DND-41 (cell line): ENCODE measurements around the gene SNX1.
"Not testable (repeated sequence)": the region's sequence is repeated elsewhere in the genome, so short reads cannot be mapped to it uniquely, and the experiment has no call there.

ENCODE experiments used
- ATAC-seq: fragments of 200-7000 bp; cut with Tn5 transposase; 3 replicates; pipeline ENCODE4 v1.9.1; 2021; ENCODE audit warnings: low read depth; ENCODE audit not compliant: insufficient read depth
- DNase-seq: peaks from one replicate; pipeline ENCODE4 v3.0.0-alpha.2; 2020
- H2AFZ ChIP-seq: 2 replicates; pipeline ENCODE4 v1.6.0; 2012; ENCODE audit warnings: low read depth, low read length
- H3K27ac ChIP-seq: 2 replicates; pipeline ENCODE4 v1.5.1; 2012; ENCODE audit warnings: low read length, inconsistent platforms
- H3K27me3 ChIP-seq: fragments of 200-600 bp; sonication (generic); 2 replicates; pipeline ENCODE4 v1.6.0; 2012; ENCODE audit warnings: low read length, mild to moderate bottlenecking, inconsistent platforms; ENCODE audit not compliant: insufficient read depth, poor library complexity
- H3K36me3 ChIP-seq: 2 replicates; pipeline ENCODE4 v1.5.1; 2012; ENCODE audit warnings: low read length, inconsistent platforms; ENCODE audit not compliant: insufficient read depth
- H3K4me1 ChIP-seq: 2 replicates; pipeline ENCODE4 v1.5.1; 2012; ENCODE audit warnings: mild to moderate bottlenecking, low read length; ENCODE audit not compliant: insufficient read depth
- H3K4me2 ChIP-seq: 2 replicates; pipeline ENCODE4 v1.6.0; 2012; ENCODE audit warnings: mild to moderate bottlenecking, moderate library complexity, low read length, inconsistent platforms; ENCODE audit not compliant: insufficient read depth
- H3K4me3 ChIP-seq, 2 experiments: fragments of 200-600 bp in 1 of 2; shearing (Covaris generic) in 1 of 2; 2 replicates each; pipeline ENCODE4 v1.5.1; 2012 to 2016; ENCODE audit warnings: inconsistent platforms in 2 of 2, low read length in 2 of 2, mild to moderate bottlenecking in 2 of 2, low read depth in 1 of 2, moderate library complexity in 1 of 2
- H3K79me2 ChIP-seq: 2 replicates; pipeline ENCODE4 v1.6.0; 2012; ENCODE audit warnings: low read length, inconsistent platforms; ENCODE audit not compliant: insufficient read depth
- H3K9ac ChIP-seq: 2 replicates; pipeline ENCODE4 v1.6.0; 2012; ENCODE audit warnings: low read depth, mild to moderate bottlenecking, inconsistent platforms, low read length, moderate library complexity
- H3K9me3 ChIP-seq: 2 replicates; pipeline ENCODE4 v1.5.1; 2012; ENCODE audit warnings: low read length, moderate library complexity, mild to moderate bottlenecking, inconsistent platforms; ENCODE audit not compliant: insufficient read depth, severe bottlenecking
- H4K20me1 ChIP-seq: 2 replicates; pipeline ENCODE4 v1.6.0; 2012; ENCODE audit warnings: low read length; ENCODE audit not compliant: insufficient read depth
- EZH2 ChIP-seq: IDR thresholded peaks from 3 replicates; pipeline ENCODE4 v1.6.1; 2012; ENCODE audit warnings: borderline replicate concordance, low read depth, mild to moderate bottlenecking, moderate library complexity, low read length, inconsistent platforms; ENCODE audit not compliant: severe bottlenecking
- TF ChIP-seq, protein P1 (sequence below): IDR thresholded peaks from 2 replicates; pipeline ENCODE4 v1.5.1; 2012; ENCODE audit warnings: borderline replicate concordance, low read length, moderate library complexity, mild to moderate bottlenecking; ENCODE audit not compliant: poor library complexity, severe bottlenecking; ENCODE audit errors: extremely low read depth

Gene SNX1

DNA sequence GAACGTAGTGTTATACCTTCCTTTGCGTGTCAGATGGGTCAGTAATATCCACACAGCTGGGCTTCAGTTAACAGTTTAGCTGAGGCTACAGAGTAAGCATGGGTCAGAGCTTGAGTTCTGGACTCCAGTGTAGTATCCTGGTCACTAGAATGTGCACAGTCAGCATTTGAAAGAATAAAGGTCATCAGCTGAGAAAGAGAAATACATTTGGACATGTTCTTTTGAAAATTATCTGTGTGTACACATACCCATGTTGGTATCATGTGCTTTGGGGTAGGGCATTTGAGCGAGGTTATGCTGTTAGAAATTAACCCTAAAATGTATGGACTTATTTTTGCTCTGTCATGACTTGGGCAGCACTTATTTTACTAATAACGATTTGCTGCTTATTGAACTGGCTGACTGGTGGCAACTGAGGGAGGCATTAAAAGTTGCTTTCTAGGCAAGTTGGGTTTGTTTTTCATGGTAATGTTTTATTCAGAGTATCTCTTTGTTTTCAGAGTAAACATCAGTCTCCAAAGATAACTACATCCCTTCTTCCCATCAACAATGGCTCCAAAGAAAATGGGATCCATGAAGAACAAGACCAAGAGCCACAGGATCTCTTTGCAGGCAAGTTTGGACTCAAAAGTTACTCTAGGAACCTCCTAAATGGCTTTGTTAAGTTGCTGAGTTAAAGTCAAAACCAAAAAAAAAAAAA is 16.4 kb downstream of the SNX1 start:
- Histone ChIP-seq H3K4me2 (no peak overlapping the region), H3K36me3 (peaks cover 53% of the 10 kb centered on the region), H3K9ac (no peak overlapping the region), H4K20me1 (peaks cover 32% of the 10 kb centered on the region), H3K27ac (no peak overlapping the region), H3K79me2 (peaks cover 58% of the 10 kb centered on the region), H3K27me3 (no peaks in the 10 kb centered on the region), H2AFZ (no peak overlapping the region), H3K4me3 (no peak overlapping the region), H3K9me3 (no peaks in the 10 kb centered on the region), H3K4me1 (no peaks in the 10 kb centered on the region)
- no peak for DNase-seq
- TF ChIP-seq, protein P1, sequence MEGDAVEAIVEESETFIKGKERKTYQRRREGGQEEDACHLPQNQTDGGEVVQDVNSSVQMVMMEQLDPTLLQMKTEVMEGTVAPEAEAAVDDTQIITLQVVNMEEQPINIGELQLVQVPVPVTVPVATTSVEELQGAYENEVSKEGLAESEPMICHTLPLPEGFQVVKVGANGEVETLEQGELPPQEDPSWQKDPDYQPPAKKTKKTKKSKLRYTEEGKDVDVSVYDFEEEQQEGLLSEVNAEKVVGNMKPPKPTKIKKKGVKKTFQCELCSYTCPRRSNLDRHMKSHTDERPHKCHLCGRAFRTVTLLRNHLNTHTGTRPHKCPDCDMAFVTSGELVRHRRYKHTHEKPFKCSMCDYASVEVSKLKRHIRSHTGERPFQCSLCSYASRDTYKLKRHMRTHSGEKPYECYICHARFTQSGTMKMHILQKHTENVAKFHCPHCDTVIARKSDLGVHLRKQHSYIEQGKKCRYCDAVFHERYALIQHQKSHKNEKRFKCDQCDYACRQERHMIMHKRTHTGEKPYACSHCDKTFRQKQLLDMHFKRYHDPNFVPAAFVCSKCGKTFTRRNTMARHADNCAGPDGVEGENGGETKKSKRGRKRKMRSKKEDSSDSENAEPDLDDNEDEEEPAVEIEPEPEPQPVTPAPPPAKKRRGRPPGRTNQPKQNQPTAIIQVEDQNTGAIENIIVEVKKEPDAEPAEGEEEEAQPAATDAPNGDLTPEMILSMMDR: no peak
- TF ChIP-seq EZH2: no peak
- no peak for ATAC-seq

DNA sequence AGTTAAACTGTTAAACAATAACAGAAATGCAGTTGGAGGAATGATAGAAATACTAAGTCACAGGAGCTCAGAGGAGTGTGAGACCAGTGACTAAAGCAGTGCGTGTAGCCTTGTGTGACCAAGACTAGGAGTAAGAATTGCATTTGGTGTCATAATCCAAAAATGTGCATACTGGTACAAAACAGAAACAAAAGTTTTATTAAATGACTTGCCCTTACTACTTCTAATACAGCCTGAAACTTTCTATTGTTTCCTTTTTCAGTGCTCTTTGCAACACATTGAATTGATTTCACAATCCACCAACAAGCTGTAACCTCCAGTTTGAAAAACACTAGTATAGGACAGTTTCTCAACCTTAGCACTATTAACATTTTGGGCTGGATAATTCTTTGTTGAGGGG is 17.1 kb downstream of the SNX1 start:
- Histone ChIP-seq H4K20me1 (peaks cover 27% of the 10 kb centered on the region), H3K36me3 (peaks cover 60% of the 10 kb centered on the region), H3K4me2 (no peak overlapping the region), H3K79me2 (peaks cover 53% of the 10 kb centered on the region), H3K9ac (no peak overlapping the region), H3K9me3 (no peaks in the 10 kb centered on the region), H3K4me3 (no peak overlapping the region), H3K4me1 (no peaks in the 10 kb centered on the region), H3K27ac (no peak overlapping the region), H2AFZ (no peak overlapping the region), H3K27me3 (no peaks in the 10 kb centered on the region)
- DNase-seq (no peak), ATAC-seq (no peak)
- no peak for TF ChIP-seq EZH2
- TF ChIP-seq, protein P1: no peak

DNA sequence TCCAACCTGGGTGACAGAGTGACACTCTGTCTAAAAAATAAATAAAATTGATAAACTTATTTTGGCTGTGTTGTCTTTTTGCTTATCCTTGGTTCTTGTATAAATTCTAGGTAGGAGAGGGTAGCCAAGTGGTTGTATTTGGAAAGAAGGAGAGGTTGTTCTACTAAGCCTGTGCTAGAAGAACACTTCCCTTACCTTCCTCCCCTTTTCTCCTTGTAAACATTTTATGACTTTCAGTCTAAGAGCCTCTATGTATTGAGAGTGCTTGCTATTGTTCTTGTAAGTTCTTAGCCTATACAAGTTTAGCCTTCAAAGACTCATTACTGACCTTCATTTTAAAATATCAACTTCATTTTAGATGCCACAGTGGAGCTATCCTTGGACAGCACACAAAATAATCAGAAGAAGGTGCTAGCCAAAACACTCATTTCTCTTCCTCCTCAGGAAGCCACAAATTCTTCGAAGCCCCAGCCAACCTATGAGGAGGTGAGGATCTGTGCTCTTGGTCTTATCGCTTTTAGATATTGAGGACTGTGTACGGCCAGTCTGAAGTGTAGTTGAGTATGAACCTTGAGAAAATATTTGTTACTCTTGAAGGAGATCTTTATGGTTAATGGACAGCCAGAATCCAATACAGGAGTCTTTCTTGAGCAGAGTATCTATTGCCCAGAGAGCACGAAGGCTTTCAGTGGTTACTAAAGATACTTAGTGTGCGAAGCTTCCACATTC is 22.1 kb downstream of the SNX1 start:
- Histone ChIP-seq H3K4me3 (no peak overlapping the region), H3K36me3 (peaks cover 91% of the 10 kb centered on the region), H3K27me3 (no peaks in the 10 kb centered on the region), H3K79me2 (peaks cover 4% of the 10 kb centered on the region; the same call in 1 of the 2 replicates), H3K9ac (no peak overlapping the region), H2AFZ (no peak overlapping the region), H3K4me1 (no peaks in the 10 kb centered on the region), H3K9me3 (no peaks in the 10 kb centered on the region), H3K4me2 (no peak overlapping the region), H4K20me1 (peaks cover 5% of the 10 kb centered on the region; the same call in 1 of the 2 replicates), H3K27ac (no peak overlapping the region)
- no peak for ATAC-seq
- no peak for DNase-seq
- TF ChIP-seq EZH2: no peak
- TF ChIP-seq, protein P1: no peak

DNA sequence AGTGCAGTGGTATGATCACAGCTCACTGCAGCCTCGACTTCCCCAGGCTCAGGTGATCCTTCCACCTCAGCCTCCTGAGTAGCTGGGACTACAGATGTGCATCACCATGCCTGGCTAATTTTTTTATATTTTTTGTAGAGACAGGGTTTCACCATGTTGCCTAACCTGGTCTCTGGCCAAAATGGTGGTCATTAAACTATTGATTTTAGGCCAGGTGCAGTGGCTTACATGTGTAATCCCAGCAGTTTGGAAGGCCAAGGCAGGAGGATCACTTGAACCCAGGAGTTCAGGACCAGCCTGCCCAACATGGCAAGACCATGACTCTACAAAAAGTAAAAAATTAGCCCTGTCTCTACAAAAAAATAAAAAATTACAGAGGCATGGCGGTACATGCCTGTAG is 24.5 kb downstream of the SNX1 start:
- not testable (repeated sequence) for H3K27ac ChIP-seq, H3K4me2 ChIP-seq, H3K9ac ChIP-seq, H3K9me3 ChIP-seq, H4K20me1 ChIP-seq, ATAC-seq, H3K4me1 ChIP-seq, DNase-seq, H2AFZ ChIP-seq, H3K4me3 ChIP-seq, H3K79me2 ChIP-seq, H3K27me3 ChIP-seq
- H3K36me3 ChIP-seq: peaks cover 86% of the 10 kb centered on the region
